HG03520 (cell line): ENCODE data around the gene B3GALT4.
"Not testable (repeated sequence)": the region's sequence is repeated elsewhere in the genome, so short reads cannot be mapped to it uniquely, and the experiment has no call there.

Source experiments
- ATAC-seq: cut with Tn5 transposase; IDR thresholded peaks from one replicate; pipeline ENCODE4 v1.9.1; 2021; ENCODE audit warnings: mild to moderate bottlenecking, moderate library complexity; ENCODE audit not compliant: unreplicated experiment

B3GALT4 gene

DNA sequence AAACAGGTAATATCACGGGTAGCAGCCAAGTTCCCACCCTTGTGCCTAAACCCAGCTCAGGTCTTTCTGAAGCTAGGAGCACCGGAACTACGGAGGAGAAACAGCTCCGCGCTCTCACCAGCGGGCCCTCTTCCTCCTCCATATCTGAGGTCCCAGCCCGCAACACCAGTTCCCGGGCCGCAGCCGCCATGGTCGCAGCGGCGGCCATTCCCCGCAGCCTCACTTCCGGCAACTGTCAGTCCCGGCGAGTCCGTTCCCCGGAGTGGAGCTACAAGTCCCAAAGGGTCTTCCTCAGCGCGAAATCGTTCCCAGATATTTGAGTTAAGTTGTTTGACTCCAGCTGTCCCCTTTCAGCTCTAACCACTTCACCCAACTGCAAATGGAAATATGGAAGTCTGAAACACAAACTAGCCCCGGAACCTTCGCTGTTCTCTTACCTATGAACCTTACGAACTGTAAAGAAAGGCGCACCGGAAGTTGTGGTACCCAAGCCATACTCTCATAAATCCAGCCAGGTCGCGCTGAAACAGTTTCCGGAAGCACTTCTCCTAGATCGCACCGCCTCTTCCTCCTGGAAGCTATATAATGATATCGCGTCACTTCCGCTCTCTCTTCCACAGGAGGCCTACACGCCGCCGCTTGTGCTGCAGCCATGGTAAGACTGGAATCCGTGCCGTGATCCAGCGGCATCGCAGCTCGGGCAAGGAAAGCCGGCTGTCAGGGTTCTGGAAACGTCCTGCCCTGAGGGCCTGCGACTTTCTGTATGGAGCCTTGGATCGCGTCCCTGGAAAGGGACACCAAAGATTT is 5.3 kb upstream of the B3GALT4 start, which contains the start of the genes RPS18 and VPS52:
Gene RPS18, plus strand, starts transcription at position 608 of the 807 bp plus-strand sequence. Its CDS starts 45 bp downstream, at position 653.
Gene VPS52, minus strand, starts transcription at position 409 of the 807 bp plus-strand sequence. Its CDS starts 201 bp downstream, at position 208.
- peak; percentile 83 for ATAC-seq

DNA sequence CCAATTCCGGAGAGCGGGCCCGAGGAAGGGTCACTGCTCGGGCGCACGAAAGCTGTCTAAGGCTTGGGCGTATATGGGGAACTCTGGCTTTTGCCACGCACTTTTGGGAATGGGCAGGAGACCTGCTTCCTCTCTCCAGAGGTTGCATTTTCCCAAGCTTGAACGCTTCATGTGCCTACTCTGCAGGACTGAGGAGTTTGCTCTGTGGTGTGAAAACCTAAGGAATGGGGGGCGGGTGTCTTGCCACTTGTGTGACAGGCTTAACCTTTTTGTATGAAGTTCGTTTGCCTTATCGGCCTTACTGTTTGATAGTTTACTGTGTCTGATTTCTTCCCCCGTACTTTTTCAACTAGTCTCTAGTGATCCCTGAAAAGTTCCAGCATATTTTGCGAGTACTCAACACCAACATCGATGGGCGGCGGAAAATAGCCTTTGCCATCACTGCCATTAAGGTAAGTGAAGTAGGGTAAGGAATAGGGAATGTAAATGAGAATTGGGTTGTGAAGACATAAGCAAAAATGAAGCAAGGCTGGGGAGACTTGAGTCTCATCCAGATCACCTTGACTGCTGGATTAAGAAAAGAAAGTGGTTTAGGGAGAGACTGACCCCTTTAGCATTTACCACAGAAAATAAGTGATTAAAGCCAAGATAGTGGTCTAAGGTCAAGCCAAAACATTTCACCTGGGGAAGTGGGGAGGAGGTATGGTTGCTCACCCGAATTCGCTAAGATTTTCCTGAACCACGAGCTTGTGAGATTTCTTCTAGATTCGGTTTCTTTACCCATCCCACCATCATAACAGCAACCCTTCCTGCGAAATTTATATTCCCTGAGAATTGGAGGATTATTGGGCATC is 4.4 kb upstream of the B3GALT4 start:
- ATAC-seq = peak; percentile 21

DNA sequence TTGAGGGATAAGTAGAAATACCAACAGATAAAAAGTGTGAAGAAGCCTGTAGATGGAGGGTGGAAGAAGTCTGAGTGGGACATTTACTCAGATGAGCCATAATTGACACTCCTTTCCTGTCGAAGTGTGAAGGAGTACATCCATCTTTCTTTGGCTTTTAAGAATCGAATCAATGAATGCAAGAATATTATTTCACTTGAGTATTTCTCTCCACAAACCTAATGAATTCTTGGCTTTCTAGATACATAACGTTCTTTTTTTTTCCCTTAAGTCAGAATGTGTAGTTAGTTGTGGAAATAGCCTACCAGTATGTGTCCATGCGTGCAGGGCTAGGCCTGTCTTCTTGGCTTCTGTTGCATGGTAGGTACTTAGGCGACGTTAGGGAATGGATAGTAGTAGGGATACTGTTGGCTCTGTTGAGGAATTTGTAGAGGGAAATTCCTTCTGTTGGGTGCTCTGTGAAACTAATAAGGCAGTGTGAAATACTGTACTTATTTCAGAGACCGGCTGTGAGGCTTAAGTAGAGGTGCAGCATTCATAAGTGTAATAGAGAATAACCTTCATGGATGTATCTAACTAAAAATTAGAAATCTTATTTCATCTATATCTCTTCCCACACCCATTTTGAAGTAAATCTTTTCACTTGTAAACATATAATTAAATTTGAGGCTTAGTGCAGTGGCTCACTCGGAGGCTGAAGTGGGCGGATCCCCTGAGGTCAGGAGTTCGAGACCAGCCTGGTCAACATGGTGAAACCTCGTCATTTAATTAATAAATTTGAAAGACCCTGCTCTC is 3.6 kb upstream of the B3GALT4 start:
- ATAC-seq = no peak

DNA sequence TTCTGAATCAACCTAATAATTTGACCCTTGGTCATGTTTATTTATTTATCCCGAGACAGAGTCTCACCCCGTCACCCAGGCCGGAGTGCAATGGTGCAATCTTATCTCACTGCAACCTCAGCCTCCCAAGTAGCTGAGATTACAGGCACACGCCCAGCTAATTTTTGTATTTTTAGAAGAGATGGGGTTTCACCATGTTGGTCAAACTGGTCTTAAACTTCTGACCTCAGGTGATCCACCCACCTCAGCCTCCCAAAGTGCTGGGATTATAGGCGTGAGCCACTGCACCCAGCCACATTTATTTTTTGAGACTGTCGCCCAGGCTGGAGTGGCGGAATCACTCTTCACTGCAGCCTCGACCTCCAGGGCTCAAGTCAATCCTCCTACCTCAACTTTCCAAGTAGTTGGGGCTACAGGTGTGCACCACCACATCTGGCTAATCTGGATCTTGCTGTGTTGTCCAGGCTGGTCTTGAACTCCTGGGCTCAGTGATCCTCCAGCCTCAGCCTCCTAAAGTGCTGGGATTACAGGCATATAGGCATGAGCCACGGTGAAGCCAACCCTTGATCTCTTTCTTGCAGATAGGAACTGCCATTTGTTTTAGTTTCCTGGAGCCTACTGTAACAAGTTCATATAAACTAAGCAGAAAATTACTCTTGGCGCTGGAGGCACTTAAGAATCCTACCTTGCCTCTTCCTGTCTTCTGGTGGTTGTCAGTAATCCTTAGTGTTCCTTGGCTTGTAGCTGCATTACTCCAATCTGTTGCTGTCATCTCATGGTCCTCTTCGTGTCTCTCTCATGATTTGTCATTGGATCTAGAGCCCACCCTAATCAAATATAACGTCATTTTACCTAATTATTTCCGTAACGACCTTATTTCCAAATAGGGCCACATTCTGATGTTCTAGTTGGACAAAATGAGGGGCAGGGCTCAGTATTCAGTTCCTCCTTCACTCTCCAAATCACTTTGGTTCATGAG is 2.7 kb upstream of the B3GALT4 start:
- no peak for ATAC-seq

DNA sequence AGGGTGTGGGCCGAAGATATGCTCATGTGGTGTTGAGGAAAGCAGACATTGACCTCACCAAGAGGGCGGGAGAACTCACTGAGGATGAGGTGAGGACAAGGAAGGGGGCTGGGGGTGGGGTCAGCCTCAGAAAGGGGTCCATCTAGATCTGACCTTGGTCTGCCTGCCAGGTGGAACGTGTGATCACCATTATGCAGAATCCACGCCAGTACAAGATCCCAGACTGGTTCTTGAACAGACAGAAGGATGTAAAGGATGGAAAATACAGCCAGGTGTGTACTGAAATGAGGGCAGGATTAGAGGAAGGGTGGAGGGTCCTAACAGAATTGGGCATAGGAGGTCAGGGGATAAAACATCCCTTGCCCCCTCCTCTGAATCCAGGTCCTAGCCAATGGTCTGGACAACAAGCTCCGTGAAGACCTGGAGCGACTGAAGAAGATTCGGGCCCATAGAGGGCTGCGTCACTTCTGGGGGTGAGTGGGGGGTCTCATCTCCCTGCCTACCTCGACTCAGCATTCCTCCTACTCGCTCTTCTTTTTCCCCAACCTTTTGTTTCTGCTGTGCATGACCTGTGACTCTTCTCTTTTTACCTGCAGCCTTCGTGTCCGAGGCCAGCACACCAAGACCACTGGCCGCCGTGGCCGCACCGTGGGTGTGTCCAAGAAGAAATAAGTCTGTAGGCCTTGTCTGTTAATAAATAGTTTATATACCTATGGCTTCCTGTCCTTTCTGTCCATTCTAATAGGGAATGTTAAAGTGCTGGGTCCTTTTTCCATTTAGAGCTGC is 935 bp upstream of the B3GALT4 start:
- ATAC-seq = not testable (repeated sequence)

DNA sequence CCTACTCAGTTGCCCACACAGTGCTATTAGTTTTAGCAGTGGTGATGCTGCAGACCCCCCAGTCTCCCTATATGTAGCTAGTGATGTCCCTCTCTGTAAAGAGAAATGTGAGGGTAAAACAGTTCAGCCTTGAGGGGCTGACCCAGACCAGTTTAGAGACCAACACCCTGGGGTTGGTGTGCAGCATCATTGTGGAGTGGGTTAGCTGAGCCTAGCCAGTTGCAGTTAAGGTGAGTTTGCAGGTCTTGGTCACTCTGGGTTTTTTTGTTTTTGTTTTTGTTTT is 401 bp upstream of the B3GALT4 start:
- no peak for ATAC-seq

DNA sequence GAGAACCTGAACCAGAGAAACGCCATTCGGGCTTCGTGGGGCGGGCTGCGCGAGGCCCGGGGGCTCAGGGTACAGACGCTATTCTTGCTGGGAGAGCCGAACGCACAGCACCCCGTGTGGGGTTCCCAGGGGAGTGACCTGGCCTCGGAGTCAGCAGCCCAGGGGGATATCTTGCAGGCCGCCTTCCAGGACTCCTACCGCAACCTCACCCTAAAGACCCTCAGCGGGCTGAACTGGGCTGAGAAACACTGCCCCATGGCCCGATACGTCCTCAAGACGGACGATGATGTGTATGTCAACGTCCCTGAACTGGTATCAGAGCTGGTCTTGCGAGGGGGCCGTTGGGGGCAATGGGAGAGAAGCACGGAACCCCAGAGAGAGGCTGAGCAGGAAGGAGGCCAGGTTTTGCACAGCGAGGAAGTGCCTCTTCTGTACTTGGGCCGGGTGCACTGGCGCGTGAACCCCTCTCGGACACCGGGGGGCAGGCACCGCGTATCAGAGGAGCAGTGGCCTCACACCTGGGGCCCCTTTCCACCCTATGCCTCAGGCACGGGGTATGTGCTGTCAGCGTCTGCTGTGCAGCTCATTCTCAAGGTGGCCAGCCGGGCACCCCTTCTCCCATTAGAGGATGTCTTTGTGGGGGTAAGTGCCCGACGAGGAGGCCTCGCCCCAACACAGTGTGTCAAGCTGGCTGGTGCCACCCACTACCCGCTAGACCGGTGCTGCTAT is 904 bp downstream of the B3GALT4 start:
- ATAC-seq = no peak

DNA sequence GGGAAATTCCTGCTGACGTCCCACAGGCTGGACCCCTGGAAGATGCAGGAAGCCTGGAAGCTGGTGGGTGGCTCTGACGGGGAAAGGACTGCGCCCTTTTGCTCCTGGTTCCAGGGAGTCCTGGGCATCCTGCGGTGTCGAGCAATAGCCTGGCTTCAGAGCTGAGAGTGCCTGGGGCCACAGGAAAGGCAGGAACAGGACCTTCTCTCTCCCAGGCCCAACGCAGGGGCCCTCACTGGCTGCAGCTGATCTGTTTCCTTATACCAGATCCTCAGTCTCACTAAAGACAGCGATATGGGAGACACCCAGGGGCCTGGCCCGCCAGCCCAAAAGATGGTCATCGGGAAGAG is 1.4 kb downstream of the B3GALT4 start:
- ATAC-seq = no peak

DNA sequence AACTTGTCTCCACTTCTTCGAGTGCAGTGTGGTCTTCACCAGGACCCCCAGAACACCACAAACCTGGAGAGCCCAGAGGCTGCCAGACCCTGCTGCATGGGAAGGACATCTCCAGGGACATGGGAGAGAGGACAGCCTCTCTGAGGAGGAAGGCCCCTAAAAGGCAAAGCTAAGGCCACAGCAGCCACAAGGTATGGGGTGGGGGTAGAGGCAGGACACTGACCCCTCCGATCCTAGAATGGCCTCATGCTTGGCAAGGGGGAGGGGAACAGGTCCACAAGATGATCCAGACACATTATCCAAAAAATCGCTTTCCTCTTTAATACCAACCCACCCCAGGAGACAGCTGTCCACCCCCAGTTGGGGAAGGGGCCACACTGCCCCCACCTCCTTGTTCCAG is 1.9 kb downstream of the B3GALT4 start:
- ATAC-seq = no peak

DNA sequence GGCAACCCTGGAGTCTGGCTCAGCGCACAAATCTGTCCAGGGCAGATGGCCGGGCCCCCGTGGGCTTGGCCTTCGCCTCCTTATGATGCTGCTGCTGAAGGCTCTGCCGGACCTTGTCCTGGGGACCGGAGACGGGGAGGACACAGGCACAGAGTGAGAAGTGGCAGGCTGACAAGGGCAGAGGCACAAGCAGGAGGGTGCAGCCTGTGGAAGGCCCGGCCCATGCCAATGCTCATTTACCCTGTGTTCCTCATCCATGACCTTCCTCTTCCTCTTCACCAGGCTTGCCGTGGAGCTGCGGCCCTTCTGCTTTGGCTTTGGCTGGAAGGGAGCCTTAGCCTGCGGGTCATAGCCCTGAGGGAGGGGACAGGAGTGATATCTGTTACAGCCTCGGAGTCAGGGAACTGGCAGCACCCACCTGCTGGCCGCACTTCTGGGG is 2.4 kb downstream of the B3GALT4 start:
- no peak for ATAC-seq

DNA sequence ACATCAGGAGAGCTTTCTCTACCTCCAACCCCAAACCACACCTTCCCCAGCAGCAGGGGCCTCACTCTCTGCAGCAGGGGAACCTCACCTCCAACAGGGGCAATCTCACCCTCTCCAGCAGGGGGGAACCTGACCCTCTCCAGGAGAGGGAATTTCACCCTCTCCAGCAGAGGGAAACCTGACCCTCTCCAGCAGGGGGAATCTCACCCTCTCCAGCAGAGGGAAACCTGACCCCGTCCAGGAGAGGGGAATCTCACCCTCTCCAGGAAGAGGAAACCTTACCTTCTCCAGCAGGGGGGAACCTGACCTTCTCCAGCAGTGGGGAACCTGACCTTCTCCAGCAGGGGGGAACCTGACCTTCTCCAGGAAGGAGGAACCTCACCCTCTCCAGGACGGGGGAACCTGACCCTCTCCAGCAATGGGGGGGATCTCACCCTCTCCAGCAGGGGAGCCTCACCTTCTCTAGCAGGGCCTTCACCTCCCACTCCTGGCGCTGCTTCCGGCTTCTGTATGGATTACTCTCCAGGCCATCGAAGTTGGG is 3.1 kb downstream of the B3GALT4 start:
- ATAC-seq = no peak

DNA sequence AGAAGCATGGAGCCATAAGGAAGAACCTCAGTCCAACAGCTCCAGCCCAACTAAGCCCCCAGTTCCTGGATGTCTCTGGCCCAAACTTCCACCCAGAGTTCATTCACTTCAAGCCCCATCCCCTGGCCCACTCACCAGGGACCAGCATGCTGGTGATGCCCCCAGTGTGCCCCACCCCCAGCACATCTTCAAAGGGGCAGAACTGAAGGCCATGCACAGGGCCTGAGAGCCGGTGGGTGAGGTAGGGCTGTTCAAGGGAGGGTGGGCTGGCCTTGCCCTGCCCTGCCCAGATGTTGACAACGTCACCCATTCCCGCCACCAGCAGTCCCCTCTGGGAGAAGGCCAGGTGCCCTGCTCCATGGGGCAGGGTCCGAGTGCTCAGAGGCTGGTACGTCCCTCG is 3.6 kb downstream of the B3GALT4 start:
- no peak for ATAC-seq

DNA sequence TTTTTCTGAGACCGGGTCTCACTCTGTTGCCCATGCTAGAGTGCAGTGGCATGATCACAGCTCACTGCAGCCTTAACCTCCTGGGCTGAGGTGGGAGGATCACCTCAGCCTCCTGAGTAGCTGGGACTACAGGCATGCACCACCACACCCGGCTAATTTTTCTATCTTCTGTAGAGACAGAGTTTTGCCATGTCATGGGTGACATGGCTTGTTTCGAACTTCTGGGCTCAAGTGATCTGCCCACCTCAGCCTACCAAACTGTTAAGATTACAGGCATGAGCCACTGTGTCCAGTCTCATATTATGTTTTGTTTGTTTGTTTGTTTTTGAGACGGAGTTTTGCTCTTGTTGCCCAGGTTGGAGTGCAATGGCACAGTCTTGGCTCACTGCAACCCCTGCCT is 8.3 kb downstream of the B3GALT4 start:
- ATAC-seq = not testable (repeated sequence)

DNA sequence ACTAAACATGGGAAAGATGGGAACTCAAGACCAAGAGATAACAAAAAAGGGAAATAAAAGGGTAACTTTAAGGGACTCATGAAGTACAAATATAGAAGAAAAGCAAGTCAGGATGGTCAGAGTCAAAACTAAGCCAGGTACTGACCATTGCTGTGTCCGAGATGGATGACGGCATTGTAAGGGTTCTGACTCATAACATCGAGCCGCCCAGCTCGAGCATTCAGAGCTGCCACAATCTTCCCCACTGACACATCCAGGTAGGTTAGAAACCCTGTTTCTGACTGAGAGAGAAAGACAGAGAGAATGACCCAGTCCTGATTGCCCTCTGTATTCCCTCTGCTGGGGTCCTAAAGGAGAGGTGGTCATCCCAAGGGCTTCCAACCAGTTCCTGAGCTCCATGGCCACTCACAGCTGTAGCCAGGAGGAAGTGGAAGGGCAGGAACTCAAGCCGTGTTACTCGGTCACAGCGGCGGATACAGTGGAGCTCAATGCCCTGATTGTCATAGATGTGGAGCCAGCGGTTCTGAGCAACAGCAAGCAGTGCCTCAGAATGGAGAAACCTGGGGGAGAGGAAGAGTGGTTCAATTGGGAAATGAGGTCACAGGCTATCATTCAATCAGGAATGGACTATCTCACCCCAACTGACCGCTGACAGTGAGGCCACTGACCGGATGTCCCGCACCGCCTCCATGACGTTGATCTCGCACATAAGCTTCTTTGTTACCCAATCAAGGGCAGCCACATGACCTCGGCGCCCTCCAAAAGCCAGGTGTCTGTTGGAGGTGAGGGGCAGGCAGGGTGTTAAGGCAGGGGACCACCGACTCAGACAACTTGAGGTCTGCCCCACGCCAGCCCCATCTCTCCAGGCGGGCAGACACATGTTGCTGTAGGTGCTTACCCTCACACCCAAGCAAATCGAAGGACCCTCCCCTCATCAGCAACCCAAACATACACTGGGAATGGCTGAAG is 10.3 kb downstream of the B3GALT4 start:
- no peak for ATAC-seq

DNA sequence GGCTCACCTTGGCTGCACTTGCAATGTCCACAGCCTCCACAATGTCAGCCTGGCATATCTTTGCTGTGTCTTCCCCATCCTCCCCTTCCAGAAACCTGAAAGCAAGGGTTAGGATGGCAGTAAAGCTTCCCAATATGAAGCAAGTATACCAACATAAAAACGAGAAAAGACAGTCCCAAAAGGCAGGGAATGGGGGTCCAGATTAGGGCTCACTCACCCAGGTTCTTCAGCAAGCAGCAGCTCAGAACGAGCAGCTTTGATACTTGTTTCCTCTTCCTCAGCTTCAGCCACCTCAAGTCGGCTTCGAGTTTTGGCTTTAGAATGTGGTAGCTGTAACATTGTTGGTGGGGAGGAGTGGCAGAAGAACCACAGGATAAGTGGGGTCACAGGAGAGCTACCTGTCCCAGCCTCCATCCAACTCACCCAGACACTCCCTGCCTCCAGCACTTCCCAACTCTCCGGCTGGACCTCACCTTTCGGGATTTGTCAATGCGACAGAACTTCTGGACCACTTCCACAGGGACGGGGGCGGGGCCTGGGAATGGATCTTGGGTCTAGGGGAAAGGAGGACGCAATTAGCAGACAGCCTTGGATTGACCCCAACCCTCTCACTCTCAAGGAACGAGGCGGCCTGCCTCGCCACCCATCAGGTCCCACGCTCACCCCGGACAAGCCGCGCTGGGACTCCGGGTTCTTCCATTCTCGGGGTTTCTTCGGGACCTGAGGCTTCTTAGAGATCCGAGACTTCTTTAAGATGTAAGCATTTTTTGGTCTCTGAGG is 11.4 kb downstream of the B3GALT4 start:
- ATAC-seq = no peak
